H9 (cell line): ENCODE data around the gene TLK1. TPM values are rescaled to one million over a fixed set of nuclear protein-coding genes. Genes with fewer than 3 reads are reported as not detected.

Experiments used
- DNase-seq: peaks from one replicate; pipeline ENCODE4 v3.0.0-alpha.2; 2017
- H2AFZ ChIP-seq: one replicate; pipeline ENCODE4 v1.6.1; 2013; ENCODE audit warnings: mild to moderate bottlenecking, low read length, control low read depth, moderate library complexity
- H2AK5ac ChIP-seq: 2 replicates; pipeline ENCODE4 v1.6.1; 2013; ENCODE audit warnings: low read length, control low read depth, mixed read lengths; ENCODE audit not compliant: insufficient read length
- H2BK120ac ChIP-seq: one replicate; pipeline ENCODE4 v1.6.1; 2013; ENCODE audit warnings: low read depth, mild to moderate bottlenecking, low read length, control low read depth, inconsistent platforms; ENCODE audit not compliant: poor library complexity, severe bottlenecking
- H2BK12ac ChIP-seq: 2 replicates; pipeline ENCODE4 v1.6.1; 2013; ENCODE audit warnings: low read length, control low read depth, mixed read lengths, low read depth; ENCODE audit not compliant: insufficient read length
- H2BK15ac ChIP-seq: 2 replicates; pipeline ENCODE4 v1.6.1; 2013; ENCODE audit warnings: low read depth, low read length, control low read depth
- H2BK20ac ChIP-seq: one replicate; pipeline ENCODE4 v1.6.1; 2013; ENCODE audit warnings: low read depth, mild to moderate bottlenecking, low read length, control low read depth, inconsistent platforms; ENCODE audit not compliant: poor library complexity, severe bottlenecking
- H2BK5ac ChIP-seq: 2 replicates; pipeline ENCODE4 v1.6.1; 2013; ENCODE audit warnings: low read length, control low read depth, mixed read lengths; ENCODE audit not compliant: insufficient read length
- H3K14ac ChIP-seq: 2 replicates; pipeline ENCODE4 v1.6.1; 2013; ENCODE audit warnings: low read length, control low read depth; ENCODE audit not compliant: insufficient read depth
- H3K18ac ChIP-seq: 2 replicates; pipeline ENCODE4 v1.6.1; 2013; ENCODE audit warnings: low read depth, mild to moderate bottlenecking, mixed read lengths, low read length, control low read depth; ENCODE audit not compliant: insufficient read length
- H3K23ac ChIP-seq: 2 replicates; pipeline ENCODE4 v1.6.1; 2013; ENCODE audit warnings: low read length, control low read depth, mixed read lengths, low read depth; ENCODE audit not compliant: insufficient read length
- H3K23me2 ChIP-seq: 2 replicates; pipeline ENCODE4 v1.6.1; 2013; ENCODE audit warnings: low read depth, mild to moderate bottlenecking, mixed read lengths, low read length, control low read depth; ENCODE audit not compliant: insufficient read length, poor library complexity, severe bottlenecking
- H3K27ac ChIP-seq: 2 replicates; pipeline ENCODE4 v1.5.1; 2013; ENCODE audit warnings: low read length, control low read depth, mixed read lengths, low read depth; ENCODE audit not compliant: insufficient read length
- H3K27me3 ChIP-seq: 2 replicates; pipeline ENCODE4 v1.6.1; 2013; ENCODE audit warnings: low read length, control low read depth, inconsistent platforms; ENCODE audit not compliant: insufficient read depth
- H3K4ac ChIP-seq: 2 replicates; pipeline ENCODE4 v1.6.1; 2013; ENCODE audit warnings: low read depth, mild to moderate bottlenecking, control low read depth, inconsistent platforms, low read length, moderate library complexity
- H3K4me1 ChIP-seq: 2 replicates; pipeline ENCODE4 v1.6.1; 2013; ENCODE audit warnings: low read length, control low read depth, inconsistent platforms; ENCODE audit not compliant: insufficient read depth
- H3K4me2 ChIP-seq: 2 replicates; pipeline ENCODE4 v1.6.1; 2013; ENCODE audit warnings: low read length, control low read depth, mixed read lengths; ENCODE audit not compliant: insufficient read length, insufficient read depth
- H3K56ac ChIP-seq: 2 replicates; pipeline ENCODE4 v1.6.1; 2013; ENCODE audit warnings: low read depth, mild to moderate bottlenecking, mixed read lengths, low read length, control low read depth; ENCODE audit not compliant: insufficient read length
- H3K79me1 ChIP-seq: 2 replicates; pipeline ENCODE4 v1.6.1; 2013; ENCODE audit warnings: low read depth, mild to moderate bottlenecking, moderate library complexity, low read length, control low read depth, inconsistent platforms; ENCODE audit not compliant: insufficient read depth, poor library complexity, severe bottlenecking
- H3K79me2 ChIP-seq: 2 replicates; pipeline ENCODE4 v1.6.1; 2013; ENCODE audit warnings: low read length, control low read depth, inconsistent platforms; ENCODE audit not compliant: insufficient read depth
- H3K9ac ChIP-seq: 2 replicates; pipeline ENCODE4 v1.6.1; 2013; ENCODE audit warnings: low read length, control low read depth, mixed read lengths; ENCODE audit not compliant: insufficient read length; ENCODE audit errors: extremely low read depth
- H3K9me3 ChIP-seq: one replicate; pipeline ENCODE4 v1.6.1; 2013; ENCODE audit warnings: low read depth, low read length, inconsistent platforms; ENCODE audit not compliant: control insufficient read depth
- H3T11ph ChIP-seq: one replicate; pipeline ENCODE4 v1.6.1; 2013; ENCODE audit warnings: mild to moderate bottlenecking, low read length, control low read depth, inconsistent platforms
- H4K20me1 ChIP-seq: one replicate; pipeline ENCODE4 v1.6.1; 2013; ENCODE audit not compliant: control insufficient read depth, insufficient read length, insufficient read depth
- H4K5ac ChIP-seq: 2 replicates; pipeline ENCODE4 v1.6.1; 2013; ENCODE audit warnings: low read depth, mild to moderate bottlenecking, mixed read lengths, low read length, control low read depth; ENCODE audit not compliant: insufficient read length
- H4K8ac ChIP-seq: replicated peaks from 2 replicates; pipeline ENCODE4 v1.6.1; 2013; ENCODE audit warnings: low read length, control low read depth, mixed read lengths, low read depth; ENCODE audit not compliant: insufficient read length
- H4K91ac ChIP-seq: 2 replicates; pipeline ENCODE4 v1.6.1; 2013; ENCODE audit warnings: low read depth, mild to moderate bottlenecking, moderate library complexity, mixed read lengths, low read length, control low read depth; ENCODE audit not compliant: insufficient read length
- H3K27ac Mint-ChIP-seq, 3 experiments: 2 replicates in 2 of 3; 3 replicates in 1 of 3; pipeline ENCODE4 v1.8.0; 2020 to 2021; ENCODE audit warnings: mixed read lengths in 3 of 3, mild to moderate bottlenecking in 1 of 3, moderate library complexity in 1 of 3
- H3K27me3 Mint-ChIP-seq: 2 replicates; pipeline ENCODE4 v1.8.0; 2021; ENCODE audit warnings: low read depth, mild to moderate bottlenecking, moderate library complexity, mixed read lengths
- H3K36me3 Mint-ChIP-seq, 3 experiments: 2 replicates in 2 of 3; 3 replicates in 1 of 3; pipeline ENCODE4 v1.8.0; 2020 to 2021; ENCODE audit warnings: low read depth in 3 of 3, mixed read lengths in 3 of 3; ENCODE audit not compliant: insufficient read depth in 1 of 3
- H3K4me1 Mint-ChIP-seq, 2 experiments: 2 replicates each; pipeline ENCODE4 v1.8.0; 2020; ENCODE audit warnings: mixed read lengths in 2 of 2
- H3K4me3 Mint-ChIP-seq, 2 experiments: 2 replicates in 1 of 2; 3 replicates in 1 of 2; pipeline ENCODE4 v1.8.0; 2020 to 2021; ENCODE audit warnings: mild to moderate bottlenecking in 2 of 2, mixed read lengths in 2 of 2, moderate library complexity in 1 of 2
- H3K9me3 Mint-ChIP-seq, 2 experiments: 2 replicates in 1 of 2; 3 replicates in 1 of 2; pipeline ENCODE4 v1.8.0; 2020; ENCODE audit warnings: mild to moderate bottlenecking in 2 of 2, mixed read lengths in 2 of 2, moderate library complexity in 1 of 2
- WGBS: extraction: QIAGEN DNeasy Blood & Tissue Kit; methylation state at CpG from one replicate; pipeline ENCODE4 v1.1.7; 2013; ENCODE audit warnings: missing lambda C conversion rate, low lambda C conversion rate, mixed read lengths; ENCODE audit not compliant: insufficient read length; ENCODE audit errors: extremely low coverage; 5-methylcytosine and 5-hydroxymethylcytosine counted together
- total RNA-seq: library from RNA; stranded (reverse); gene quantifications from 2 replicates; pipeline ENCODE4 v1.2.1, GENCODE V29; 2021
- TF ChIP-seq, protein P1 (sequence below): fragments of 200-600 bp; sonication (generic); conservative IDR thresholded peaks from 3 replicates; pipeline ENCODE4 v1.8.0; 2021; ENCODE audit warnings: antibody characterized with exemption, mild to moderate bottlenecking

The TLK1 gene
- total RNA-seq, 1 experiment from 2014 or later = 112 TPM

- Histone ChIP-seq H3K14ac (no peak overlapping the region), H3K79me2 (no peaks in the 10 kb centered on the region), H3K4me2 (no peak overlapping the region), H3K18ac (no peak overlapping the region), H3K23ac (no peak overlapping the region), H3K9ac (no peak overlapping the region), H3K27me3 (no peaks in the 10 kb centered on the region), H2AK5ac (no peak overlapping the region), H3K4me1 (no peaks in the 10 kb centered on the region), H2BK12ac (no peak overlapping the region), H3K27ac (no peak overlapping the region), H4K5ac (no peak overlapping the region), H2BK15ac (no peak overlapping the region), H2BK120ac (no peak overlapping the region), H3K79me1 (peaks cover 2% of the 10 kb centered on the region), H3K9me3 (no peaks in the 10 kb centered on the region), H2BK20ac (no peak overlapping the region), H4K8ac (no peak overlapping the region), H4K20me1 (no peaks in the 10 kb centered on the region), H2BK5ac (no peak overlapping the region), H3T11ph (no peak overlapping the region), H4K91ac (no peak overlapping the region), H2AFZ (no peak overlapping the region), H3K56ac (no peak overlapping the region), H3K23me2 (no peaks in the 10 kb centered on the region), H3K4ac (no peak overlapping the region)
- H3K9me3 Mint-ChIP-seq = no peaks in the 10 kb centered on the region; a peak in 1 of 5 replicates
- no peak for DNase-seq
- TF ChIP-seq, protein P1, sequence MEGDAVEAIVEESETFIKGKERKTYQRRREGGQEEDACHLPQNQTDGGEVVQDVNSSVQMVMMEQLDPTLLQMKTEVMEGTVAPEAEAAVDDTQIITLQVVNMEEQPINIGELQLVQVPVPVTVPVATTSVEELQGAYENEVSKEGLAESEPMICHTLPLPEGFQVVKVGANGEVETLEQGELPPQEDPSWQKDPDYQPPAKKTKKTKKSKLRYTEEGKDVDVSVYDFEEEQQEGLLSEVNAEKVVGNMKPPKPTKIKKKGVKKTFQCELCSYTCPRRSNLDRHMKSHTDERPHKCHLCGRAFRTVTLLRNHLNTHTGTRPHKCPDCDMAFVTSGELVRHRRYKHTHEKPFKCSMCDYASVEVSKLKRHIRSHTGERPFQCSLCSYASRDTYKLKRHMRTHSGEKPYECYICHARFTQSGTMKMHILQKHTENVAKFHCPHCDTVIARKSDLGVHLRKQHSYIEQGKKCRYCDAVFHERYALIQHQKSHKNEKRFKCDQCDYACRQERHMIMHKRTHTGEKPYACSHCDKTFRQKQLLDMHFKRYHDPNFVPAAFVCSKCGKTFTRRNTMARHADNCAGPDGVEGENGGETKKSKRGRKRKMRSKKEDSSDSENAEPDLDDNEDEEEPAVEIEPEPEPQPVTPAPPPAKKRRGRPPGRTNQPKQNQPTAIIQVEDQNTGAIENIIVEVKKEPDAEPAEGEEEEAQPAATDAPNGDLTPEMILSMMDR = no peak
- no peak overlapping the region for H3K4me3 Mint-ChIP-seq
- WGBS = no CpG with 5 or more reads among the region's 8 CpGs
- H3K27ac Mint-ChIP-seq = 0 out of 7 replicates have a peak overlapping the region, but pooled peaks of 1 of the 3 experiments have one; percentile 42
- no peaks in the 10 kb centered on the region for H3K4me1 Mint-ChIP-seq
- no peaks in the 10 kb centered on the region for H3K27me3 Mint-ChIP-seq
- peaks cover 30 to 47% (median 46%) of the 10 kb centered on the region in 3 experiments for H3K36me3 Mint-ChIP-seq
Observed at GRCh38 chr2:171069286-171069956, 91.3 kb downstream of the TLK1 start.
